GM21423 (cell line): ENCODE measurements around the gene TXNDC5.

ENCODE experiments used
- ATAC-seq: cut with Tn5 transposase; IDR thresholded peaks from one replicate; pipeline ENCODE4 v1.9.1; 2021; ENCODE audit warnings: mild to moderate bottlenecking, moderate library complexity; ENCODE audit not compliant: unreplicated experiment

TXNDC5 gene

GRCh38 chr6:7868926-7869325 lies 41.7 kb downstream of the TXNDC5 start:
- ATAC-seq, result no peak

- ATAC-seq, result no peak
Observed at GRCh38 chr6:7866526-7866925, 44.1 kb downstream of the TXNDC5 start.

- no peak for ATAC-seq
Observed at GRCh38 chr6:7865781-7866180, 44.8 kb downstream of the TXNDC5 start.

- ATAC-seq, result no peak
Observed at GRCh38 chr6:7859591-7859990, 51.0 kb downstream of the TXNDC5 start.

GRCh38 chr6:7851780-7852179 lies 58.8 kb downstream of the TXNDC5 start:
- ATAC-seq, result no peak

GRCh38 chr6:7848229-7848628 lies 62.4 kb downstream of the TXNDC5 start:
- no peak for ATAC-seq

- ATAC-seq, result no peak
Observed at GRCh38 chr6:7846966-7847818, 63.4 kb downstream of the TXNDC5 start.

- no peak for ATAC-seq
Observed at GRCh38 chr6:7841781-7842468, 68.7 kb downstream of the TXNDC5 start.

- no peak for ATAC-seq
Observed at GRCh38 chr6:7836371-7837026, 74.1 kb downstream of the TXNDC5 start.

- no peak for ATAC-seq
Observed at GRCh38 chr6:7833751-7834070, 76.9 kb downstream of the TXNDC5 start.

GRCh38 chr6:7832904-7833750 lies 77.5 kb downstream of the TXNDC5 start:
- no peak for ATAC-seq
